HL-60/S4 (cell line): ENCODE data around the gene GSTA4.
"Not testable (repeated sequence)": the region's sequence is repeated elsewhere in the genome, so short reads cannot be mapped to it uniquely, and the experiment has no call there.

Source experiments
- in situ Hi-C: fragments of 300-500 bp; cut with MboI; formaldehyde crosslinking; loops from 2 replicates; pipeline ENCODE4 v1.14.3; 2022; ENCODE audit warnings: low sequenced_read_pairs

Gene GSTA4

GRCh38 chr6:52995089-52995912 is at the start of gene GSTA4:
Gene GSTA4, minus strand, starts transcription at chr6:52995284. Its CDS starts 1,041 bp downstream, at chr6:52994243.
- in situ Hi-C loops = not testable (repeated sequence)

- in situ Hi-C loops = no loop called here
Observed at GRCh38 chr6:53044572-53044971, 49.5 kb upstream of the GSTA4 start.

GRCh38 chr6:53044071-53044470 is 49.0 kb upstream of the GSTA4 start:
- in situ Hi-C loops = no loop called here

GRCh38 chr6:53043581-53043980 is 48.5 kb upstream of the GSTA4 start:
- in situ Hi-C loops = no loop called here

- in situ Hi-C loops = no loop called here
Observed at GRCh38 chr6:53042112-53042511, 47.0 kb upstream of the GSTA4 start.

- in situ Hi-C loops = no loop called here
Observed at GRCh38 chr6:53041356-53041755, 46.3 kb upstream of the GSTA4 start.

DNA sequence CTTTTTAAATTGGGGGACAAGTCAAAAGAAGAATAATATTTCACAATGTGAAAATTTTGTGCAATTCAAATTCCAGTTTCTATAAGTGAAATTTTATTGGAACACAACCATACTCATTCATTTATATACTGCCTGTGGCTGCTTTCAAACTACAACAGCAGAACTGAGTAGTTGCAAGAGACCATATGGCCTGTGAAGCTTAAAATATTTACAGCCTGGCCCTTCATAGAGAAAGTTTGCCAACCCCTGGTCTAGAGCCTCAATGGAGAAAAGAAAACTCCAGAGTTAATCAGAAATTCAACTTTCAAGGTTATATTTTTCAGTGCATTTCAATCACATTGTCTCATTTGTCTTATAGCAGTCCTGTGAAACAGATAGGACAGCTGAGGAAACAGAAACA is 43.5 kb upstream of the GSTA4 start:
- in situ Hi-C loops = no loop called here

GRCh38 chr6:53038141-53038540 is 43.1 kb upstream of the GSTA4 start:
- in situ Hi-C loops = no loop called here

GRCh38 chr6:53035549-53036213 is 40.6 kb upstream of the GSTA4 start:
- in situ Hi-C loops = no loop called here

DNA sequence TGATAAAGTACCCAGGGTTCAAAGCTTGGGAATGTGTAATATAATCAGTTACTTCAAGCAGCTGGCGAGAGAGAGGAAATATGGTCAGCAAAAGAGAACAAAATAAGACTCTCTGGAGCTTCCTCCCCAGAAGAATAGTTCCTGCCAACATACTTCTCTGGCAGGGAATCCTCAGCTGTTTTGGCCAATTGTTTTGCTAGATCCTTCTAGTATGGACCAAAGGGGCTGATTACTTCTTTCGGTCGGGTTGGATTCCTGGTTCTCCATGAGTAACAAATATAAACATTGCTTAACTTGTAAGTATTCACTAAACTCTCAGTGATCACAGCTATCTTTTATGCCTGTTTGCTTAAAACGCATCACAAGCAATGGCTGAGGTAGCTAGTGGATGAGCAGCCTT is 38.7 kb upstream of the GSTA4 start:
- in situ Hi-C loops = no loop called here

DNA sequence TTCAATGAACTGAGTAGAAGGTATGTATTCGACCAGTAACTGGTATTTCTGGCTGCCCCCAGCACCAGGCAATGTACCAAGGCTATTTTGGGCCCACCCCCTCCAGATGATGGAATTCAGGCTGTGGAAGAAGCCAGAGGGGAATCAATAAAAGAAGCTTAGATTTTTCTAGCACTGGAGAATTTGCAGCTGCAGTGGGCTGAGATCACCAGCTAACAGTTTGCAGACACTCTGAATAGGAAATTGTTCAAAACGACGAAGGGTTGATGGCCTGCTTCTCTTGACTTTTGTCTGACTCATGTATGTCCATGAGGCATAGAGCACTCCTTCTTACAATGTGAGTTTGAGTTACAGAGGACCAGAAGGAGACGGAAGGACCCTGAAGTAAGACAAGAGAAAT is 37.8 kb upstream of the GSTA4 start:
- in situ Hi-C loops = no loop called here

GRCh38 chr6:53031281-53031680 is 36.2 kb upstream of the GSTA4 start:
- in situ Hi-C loops = no loop called here

- in situ Hi-C loops = no loop called here
Observed at GRCh38 chr6:53029761-53030160, 34.7 kb upstream of the GSTA4 start.

DNA sequence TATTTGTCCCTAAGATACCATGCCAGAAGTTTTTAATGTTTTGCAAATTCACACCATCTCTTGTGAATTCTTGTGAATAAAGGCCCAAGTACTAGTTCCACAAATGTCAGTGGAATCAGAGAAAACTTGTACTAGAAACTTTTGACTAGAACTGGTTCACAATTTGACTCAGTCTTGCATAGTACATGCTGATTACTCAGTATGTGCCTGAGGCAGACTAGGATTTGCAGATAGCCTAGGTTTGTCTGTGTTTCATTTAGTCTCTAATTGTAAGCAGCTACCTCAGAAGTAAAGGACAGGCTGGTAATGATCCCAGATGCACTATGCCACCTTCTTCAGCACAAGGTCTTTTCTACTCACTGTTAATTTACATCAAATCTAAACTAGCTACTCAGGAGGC is 34.2 kb upstream of the GSTA4 start:
- in situ Hi-C loops = no loop called here

DNA sequence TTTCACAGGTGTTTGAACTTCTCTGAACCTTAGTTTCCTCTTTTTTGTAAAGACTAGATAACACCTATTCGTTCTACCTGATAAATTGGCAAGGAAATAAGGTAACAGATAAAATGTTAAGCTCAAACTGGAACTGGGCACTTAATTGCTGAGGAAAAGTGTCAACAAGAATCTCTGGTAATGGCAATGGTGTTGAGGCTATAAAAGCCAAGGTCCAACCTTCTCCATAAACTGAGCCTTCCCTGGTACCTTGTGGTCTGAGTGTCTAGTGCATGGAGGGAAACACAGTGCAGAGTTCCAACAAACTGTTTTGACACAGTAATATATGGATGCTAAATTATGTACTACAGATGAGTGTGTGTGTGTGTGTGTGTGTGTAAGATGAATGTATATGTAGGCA is 33.4 kb upstream of the GSTA4 start:
- in situ Hi-C loops = no loop called here

- in situ Hi-C loops = no loop called here
Observed at GRCh38 chr6:53027131-53027718, 32.1 kb upstream of the GSTA4 start.

DNA sequence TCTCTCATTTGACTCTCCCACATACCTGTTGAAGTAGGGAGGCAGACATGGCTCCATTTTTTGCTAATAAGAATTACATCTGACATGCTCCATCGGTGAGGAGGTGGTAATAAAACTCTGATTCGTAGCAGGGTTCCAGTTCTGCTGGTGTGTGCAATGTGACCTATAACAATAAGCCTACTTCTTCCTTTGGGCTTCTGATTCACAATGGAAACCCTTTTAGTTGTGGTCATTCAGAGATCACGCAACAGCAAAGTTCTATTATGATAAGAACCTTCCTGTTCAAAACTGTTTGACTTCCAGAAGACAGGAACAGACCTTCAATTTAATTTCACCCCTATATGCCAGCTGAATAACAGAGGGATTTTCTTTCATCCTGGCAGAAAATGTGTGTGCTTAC is 31.4 kb upstream of the GSTA4 start:
- in situ Hi-C loops = no loop called here

- in situ Hi-C loops = no loop called here
Observed at GRCh38 chr6:53023323-53023722, 28.2 kb upstream of the GSTA4 start.

DNA sequence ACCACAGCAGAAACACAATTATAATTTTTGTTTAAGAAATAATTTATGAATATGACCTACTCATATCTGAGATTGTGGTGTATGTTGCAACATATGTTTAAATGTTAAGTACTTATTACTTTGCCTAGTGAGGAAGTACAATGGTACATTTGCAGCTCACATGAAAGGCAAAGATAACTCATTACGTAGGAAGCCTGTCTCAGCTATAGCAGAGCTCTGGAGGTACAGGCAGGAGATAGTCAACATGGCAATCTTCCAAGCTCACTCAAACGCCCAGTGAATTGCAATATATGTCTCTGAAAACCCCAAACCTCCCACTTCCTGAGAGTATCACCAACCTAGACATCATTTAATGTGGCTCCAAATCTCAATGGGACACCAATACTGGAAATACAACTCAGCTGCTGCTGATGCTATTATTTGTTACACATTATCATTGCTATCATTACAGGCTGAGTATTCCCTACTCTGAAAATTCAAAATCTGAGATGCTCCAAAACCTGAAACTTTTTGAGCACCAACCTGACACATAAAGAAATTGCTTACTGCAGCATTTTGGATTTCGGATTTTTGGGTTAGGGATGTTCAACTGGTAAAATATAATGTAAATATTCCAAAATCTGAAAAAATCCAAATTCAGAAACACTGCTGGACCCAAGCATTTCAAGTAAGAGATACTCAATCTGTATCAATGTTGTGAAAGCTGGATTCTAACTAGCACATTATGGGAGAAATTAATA is 25.1 kb upstream of the GSTA4 start:
- in situ Hi-C loops = no loop called here

- in situ Hi-C loops = no loop called here
Observed at GRCh38 chr6:53018446-53018845, 23.4 kb upstream of the GSTA4 start.

DNA sequence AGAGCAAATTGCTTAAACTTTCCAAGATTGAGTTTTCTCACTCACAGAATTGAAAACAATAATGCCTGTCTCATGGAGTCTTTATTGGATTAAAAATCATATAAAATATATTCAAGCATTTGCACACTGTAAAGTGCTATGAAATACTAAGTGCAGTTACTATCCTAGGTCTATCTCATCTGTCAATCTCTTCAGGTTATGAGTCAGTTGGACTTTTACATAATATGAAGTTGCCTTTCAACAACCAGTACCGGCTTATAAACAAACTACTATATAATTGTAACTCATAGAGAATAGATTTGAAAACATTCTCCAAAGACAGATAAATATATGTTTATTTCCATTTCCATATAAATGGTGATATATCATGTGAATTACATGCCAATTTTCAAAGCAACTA is 20.4 kb upstream of the GSTA4 start:
- in situ Hi-C loops = no loop called here
